Measurements from ENCODE around the gene ACSF3.

Gene ACSF3

GRCh38 chr16:89190150-89190958 lies 96.7 kb downstream of the ACSF3 start:
- no peak for DNase-seq (ENCODE audit: low spot score)

GRCh38 chr16:89191033-89191900 lies 97.6 kb downstream of the ACSF3 start:
- no peak for DNase-seq (ENCODE audit: low spot score)

- DNase-seq (ENCODE audit: low spot score): no peak
Observed at GRCh38 chr16:89191901-89192185, 98.2 kb downstream of the ACSF3 start.

- peak; percentile 67 for DNase-seq (ENCODE audit: low spot score)
Observed at GRCh38 chr16:89192186-89192955, 98.7 kb downstream of the ACSF3 start.

- peak; percentile 64 for DNase-seq (ENCODE audit: low spot score)
Observed at GRCh38 chr16:89192956-89193575, 99.4 kb downstream of the ACSF3 start.

- DNase-seq (ENCODE audit: low spot score): no peak
Observed at GRCh38 chr16:89193576-89194293, 100.1 kb downstream of the ACSF3 start.

GRCh38 chr16:89194340-89195311 lies 101.0 kb downstream of the ACSF3 start:
- DNase-seq (ENCODE audit: low spot score): no peak

- no peak for DNase-seq (ENCODE audit: low spot score)
Observed at GRCh38 chr16:89195521-89196171, 102.0 kb downstream of the ACSF3 start.

GRCh38 chr16:89197033-89197632 lies 103.5 kb downstream of the ACSF3 start:
- DNase-seq (ENCODE audit: low spot score): peak; percentile 62

GRCh38 chr16:89197633-89198416 lies 104.2 kb downstream of the ACSF3 start:
- DNase-seq (ENCODE audit: low spot score): no peak

- no peak for DNase-seq (ENCODE audit: low spot score)
Observed at GRCh38 chr16:89198417-89199240, 105.0 kb downstream of the ACSF3 start.

- DNase-seq (ENCODE audit: low spot score): no peak
Observed at GRCh38 chr16:89199241-89200123, 105.8 kb downstream of the ACSF3 start.

GRCh38 chr16:89200124-89200849 lies 106.6 kb downstream of the ACSF3 start, which contains the start of gene SLC22A31:
Gene SLC22A31, minus strand, starts transcription at chr16:89200537. Its CDS starts 36 bp downstream, at chr16:89200501.
- no peak for DNase-seq (ENCODE audit: low spot score)

- no peak for DNase-seq (ENCODE audit: low spot score)
Observed at GRCh38 chr16:89200850-89201411, 107.3 kb downstream of the ACSF3 start.
